Neural progenitor cell (in vitro differentiated cells): Measurements from ENCODE around the gene TMC7.

Experiments
- CTCF ChIP-seq: fragments of 200-600 bp; sonication (generic); IDR thresholded peaks from 2 replicates; pipeline ENCODE4 v1.5.1; 2017; ENCODE audit warnings: antibody characterized with exemption, mild to moderate bottlenecking
- EZH2 ChIP-seq: fragments of 200-600 bp; sonication (generic); IDR thresholded peaks from 2 replicates; pipeline ENCODE4 v1.6.1; 2017; ENCODE audit warnings: antibody characterized with exemption, mild to moderate bottlenecking, moderate library complexity

DNA sequence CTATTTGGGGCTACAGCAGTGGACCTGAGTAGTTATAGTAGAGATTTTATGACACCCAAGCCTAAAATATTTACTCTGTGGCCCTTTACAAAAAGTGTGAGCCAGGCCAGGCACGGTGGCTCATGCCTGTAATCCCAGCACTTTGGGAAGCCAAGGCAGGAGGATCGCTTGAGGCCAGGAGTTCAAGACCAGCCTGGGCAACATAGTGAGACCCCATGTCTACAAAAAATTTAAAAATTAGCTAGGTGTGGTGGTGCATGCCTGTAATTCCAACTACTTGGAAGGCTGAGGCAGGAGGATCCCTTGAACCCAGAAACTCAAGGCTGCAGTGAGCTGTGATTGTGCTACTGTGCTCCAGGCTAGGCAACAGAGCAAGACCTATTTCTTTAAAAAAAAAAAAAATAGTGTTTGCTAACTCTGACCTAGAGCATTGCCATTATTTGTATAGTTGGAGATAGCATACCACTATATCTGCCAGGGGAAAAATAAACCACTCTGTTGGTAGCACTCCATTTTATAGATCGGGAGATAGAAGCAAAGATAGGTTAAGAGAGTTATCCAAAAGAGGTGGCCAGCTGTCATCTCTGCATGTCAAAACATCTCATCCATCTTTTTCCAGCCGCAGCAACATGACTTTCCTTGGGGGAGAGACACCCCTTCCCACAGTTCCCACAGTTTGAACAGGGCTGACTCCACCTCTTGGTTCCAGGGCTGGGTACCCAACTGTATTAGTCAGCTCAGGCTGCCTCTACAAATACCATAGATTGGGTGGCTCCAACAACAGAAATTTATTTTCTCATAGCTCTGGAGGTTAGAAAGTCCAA is 127.0 kb downstream of the TMC7 start:
- no peak for TF ChIP-seq CTCF
- TF ChIP-seq EZH2 = no peak
